Fibroblast of lung (primary cell): ENCODE results near the gene TWNK. TPM values are rescaled to one million over a fixed set of nuclear protein-coding genes. Genes with fewer than 3 reads are reported as not detected.

Experiments
- DNase-seq, 2 donors: peaks; one replicate each; pipeline versions ENCODE4 v3.0.0 to v3.0.0-alpha.2; 2010; ENCODE audit warnings: low read depth in 2 of 2
- H2AFZ ChIP-seq: 2 replicates; pipeline ENCODE4 v1.5.1; 2012; ENCODE audit warnings: low read length, control low read depth, inconsistent platforms
- H3K27ac ChIP-seq: 2 replicates; pipeline ENCODE4 v1.5.1; 2011; ENCODE audit warnings: low read length, control low read depth; ENCODE audit not compliant: insufficient read depth
- H3K27me3 ChIP-seq: 2 replicates; pipeline ENCODE4 v1.5.1; 2011; ENCODE audit warnings: mild to moderate bottlenecking, low read length; ENCODE audit not compliant: control insufficient read depth, insufficient read depth
- H3K36me3 ChIP-seq: 2 replicates; pipeline ENCODE4 v1.5.1; 2011; ENCODE audit warnings: low read length; ENCODE audit not compliant: control insufficient read depth, insufficient read depth
- H3K4me1 ChIP-seq: 2 replicates; pipeline ENCODE4 v1.5.1; 2011; ENCODE audit warnings: low read length; ENCODE audit not compliant: control insufficient read depth, insufficient read depth; ENCODE audit errors: extremely low read depth
- H3K4me2 ChIP-seq: 2 replicates; pipeline ENCODE4 v1.5.1; 2011; ENCODE audit warnings: low read length, control low read depth; ENCODE audit not compliant: insufficient read depth; ENCODE audit errors: extremely low read depth
- H3K4me3 ChIP-seq, 4 experiments: fragments of 200-600 bp in 1 of 4; sonication (generic) in 1 of 4; replicated peaks in 1 of 4; 2 replicates each; pipeline ENCODE4 v1.5.1; 2011 to 2016; ENCODE audit warnings: low read length in 4 of 4, low read depth in 3 of 4, mild to moderate bottlenecking in 3 of 4, control low read depth in 2 of 4, inconsistent platforms in 1 of 4, mixed read lengths in 1 of 4; ENCODE audit not compliant: insufficient read depth in 1 of 4; ENCODE audit errors: control extremely low read depth in 1 of 4
- H3K79me2 ChIP-seq: 2 replicates; pipeline ENCODE4 v1.5.1; 2012; ENCODE audit warnings: mild to moderate bottlenecking, low read length, inconsistent platforms; ENCODE audit not compliant: control insufficient read depth, insufficient read depth
- H3K9ac ChIP-seq: 2 replicates; pipeline ENCODE4 v1.5.1; 2011; ENCODE audit warnings: mild to moderate bottlenecking, low read length, control low read depth; ENCODE audit not compliant: insufficient read depth
- H3K9me3 ChIP-seq: 2 replicates; pipeline ENCODE4 v1.5.1; 2012; ENCODE audit warnings: low read depth, low read length; ENCODE audit not compliant: control insufficient read depth, insufficient read depth
- H4K20me1 ChIP-seq: 2 replicates; pipeline ENCODE4 v1.5.1; 2011; ENCODE audit warnings: low read length; ENCODE audit not compliant: control insufficient read depth, insufficient read depth; ENCODE audit errors: extremely low read depth
- EZH2 ChIP-seq: IDR thresholded peaks from 2 replicates; pipeline ENCODE4 v1.5.1; 2012; ENCODE audit warnings: low read length, control low read depth, mild to moderate bottlenecking; ENCODE audit errors: missing control alignments
- polyA plus RNA-seq, 2 donors: library from polyadenylated mRNA; depleted of rRNA in 1 of 2; stranded (reverse) in 1 of 2; unstranded in 1 of 2; fragments of >200 nt; gene quantifications; 2 replicates each; pipeline ENCODE4 v1.2.1, GENCODE V29; 2011 to 2012; ENCODE audit warnings: missing spikeins in 1 of 2
- total RNA-seq: library from RNA; depleted of rRNA; stranded (reverse); fragments of >200 nt; gene quantifications from 2 replicates; pipeline ENCODE4 v1.2.1, GENCODE V29; 2014
- TF ChIP-seq, protein P1 (sequence below), 2 donors: IDR thresholded peaks in 1 of 2; conservative IDR thresholded peaks in 1 of 2; 1 replicate in 1 of 2; 2 replicates in 1 of 2; pipeline ENCODE4 v1.5.1; 2011 to 2012; ENCODE audit warnings: low read length in 2 of 2, control low read depth in 1 of 2, inconsistent platforms in 1 of 2, low read depth in 1 of 2, mild to moderate bottlenecking in 1 of 2

Gene TWNK
- total and polyA plus RNA-seq, 2 donors (not counting 1 experiment from before 2014, with no cell fraction given): 3.8 to 6.1 TPM

DNA sequence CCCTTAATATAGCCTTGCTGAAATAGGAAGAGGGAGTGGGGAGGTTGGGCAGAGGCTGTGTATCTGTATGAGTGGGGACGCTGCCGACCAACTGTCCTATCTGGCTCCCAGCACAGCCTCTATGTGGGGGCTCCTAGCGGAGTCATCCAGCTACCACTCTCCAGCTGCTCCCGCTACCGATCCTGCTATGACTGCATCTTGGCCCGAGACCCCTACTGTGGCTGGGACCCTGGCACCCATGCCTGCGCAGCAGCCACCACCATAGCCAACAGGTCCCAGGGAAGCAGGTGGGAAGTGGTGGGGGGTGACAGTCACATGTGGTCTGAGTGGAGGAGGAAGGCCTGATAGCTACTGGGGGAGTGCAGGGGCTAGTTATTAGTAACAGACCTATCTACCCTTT is 6.6 kb upstream of the TWNK start:
- TF ChIP-seq EZH2: no peak
- TF ChIP-seq, protein P1, sequence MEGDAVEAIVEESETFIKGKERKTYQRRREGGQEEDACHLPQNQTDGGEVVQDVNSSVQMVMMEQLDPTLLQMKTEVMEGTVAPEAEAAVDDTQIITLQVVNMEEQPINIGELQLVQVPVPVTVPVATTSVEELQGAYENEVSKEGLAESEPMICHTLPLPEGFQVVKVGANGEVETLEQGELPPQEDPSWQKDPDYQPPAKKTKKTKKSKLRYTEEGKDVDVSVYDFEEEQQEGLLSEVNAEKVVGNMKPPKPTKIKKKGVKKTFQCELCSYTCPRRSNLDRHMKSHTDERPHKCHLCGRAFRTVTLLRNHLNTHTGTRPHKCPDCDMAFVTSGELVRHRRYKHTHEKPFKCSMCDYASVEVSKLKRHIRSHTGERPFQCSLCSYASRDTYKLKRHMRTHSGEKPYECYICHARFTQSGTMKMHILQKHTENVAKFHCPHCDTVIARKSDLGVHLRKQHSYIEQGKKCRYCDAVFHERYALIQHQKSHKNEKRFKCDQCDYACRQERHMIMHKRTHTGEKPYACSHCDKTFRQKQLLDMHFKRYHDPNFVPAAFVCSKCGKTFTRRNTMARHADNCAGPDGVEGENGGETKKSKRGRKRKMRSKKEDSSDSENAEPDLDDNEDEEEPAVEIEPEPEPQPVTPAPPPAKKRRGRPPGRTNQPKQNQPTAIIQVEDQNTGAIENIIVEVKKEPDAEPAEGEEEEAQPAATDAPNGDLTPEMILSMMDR (conservative IDR thresholded peaks at IDR 0.05 in 1 of 2, IDR thresholded peaks at IDR 0.05 in 1 of 2; ENCODE audit: low read depth in 1 of 2, low read length in 2 of 2): no peak
- no peaks in the 10 kb centered on the region for H3K9me3 ChIP-seq
- H4K20me1 ChIP-seq: no peaks in the 10 kb centered on the region
- H3K4me1 ChIP-seq: no peaks in the 10 kb centered on the region
- no peak overlapping the region for H3K9ac ChIP-seq
- peaks cover 9% of the 10 kb centered on the region for H3K36me3 ChIP-seq
- DNase-seq: no peak
- no peaks in the 10 kb centered on the region for H3K27me3 ChIP-seq
- H2AFZ ChIP-seq: no peak overlapping the region
- no peak overlapping the region for H3K4me2 ChIP-seq
- H3K27ac ChIP-seq: no peak overlapping the region
- H3K79me2 ChIP-seq: no peaks in the 10 kb centered on the region
- no peak overlapping the region for H3K4me3 ChIP-seq

DNA sequence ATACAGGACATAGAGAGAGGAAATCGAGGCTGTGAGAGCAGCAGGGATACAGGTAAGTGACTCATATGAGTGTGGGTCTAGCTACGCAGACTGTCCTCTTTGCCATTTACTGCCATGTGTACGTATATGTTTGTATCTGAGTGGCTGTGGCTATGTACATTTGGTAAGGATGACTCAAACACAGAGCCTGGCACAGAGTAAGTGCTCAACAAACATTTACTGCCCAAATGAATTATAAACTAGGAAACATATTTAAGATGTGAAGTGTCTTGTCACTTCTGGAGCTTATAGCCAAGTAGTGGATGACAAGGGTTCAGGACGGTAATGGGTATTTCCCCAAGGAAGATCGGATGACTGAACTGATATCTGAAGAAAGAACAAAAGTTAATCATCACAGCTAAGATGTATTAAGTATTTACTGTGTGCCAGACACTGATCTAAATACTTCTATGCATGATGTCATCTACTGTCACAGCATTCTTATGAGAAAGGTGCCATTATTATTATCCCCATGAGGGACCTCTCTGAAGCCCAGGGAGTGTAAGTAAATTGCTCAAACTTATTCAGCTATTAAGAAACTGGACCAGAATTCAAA is 6.1 kb upstream of the TWNK start:
- H3K27ac ChIP-seq: no peak overlapping the region
- TF ChIP-seq EZH2: no peak
- TF ChIP-seq, protein P1 (conservative IDR thresholded peaks at IDR 0.05 in 1 of 2, IDR thresholded peaks at IDR 0.05 in 1 of 2; ENCODE audit: low read depth in 1 of 2, low read length in 2 of 2): no peak

DNA sequence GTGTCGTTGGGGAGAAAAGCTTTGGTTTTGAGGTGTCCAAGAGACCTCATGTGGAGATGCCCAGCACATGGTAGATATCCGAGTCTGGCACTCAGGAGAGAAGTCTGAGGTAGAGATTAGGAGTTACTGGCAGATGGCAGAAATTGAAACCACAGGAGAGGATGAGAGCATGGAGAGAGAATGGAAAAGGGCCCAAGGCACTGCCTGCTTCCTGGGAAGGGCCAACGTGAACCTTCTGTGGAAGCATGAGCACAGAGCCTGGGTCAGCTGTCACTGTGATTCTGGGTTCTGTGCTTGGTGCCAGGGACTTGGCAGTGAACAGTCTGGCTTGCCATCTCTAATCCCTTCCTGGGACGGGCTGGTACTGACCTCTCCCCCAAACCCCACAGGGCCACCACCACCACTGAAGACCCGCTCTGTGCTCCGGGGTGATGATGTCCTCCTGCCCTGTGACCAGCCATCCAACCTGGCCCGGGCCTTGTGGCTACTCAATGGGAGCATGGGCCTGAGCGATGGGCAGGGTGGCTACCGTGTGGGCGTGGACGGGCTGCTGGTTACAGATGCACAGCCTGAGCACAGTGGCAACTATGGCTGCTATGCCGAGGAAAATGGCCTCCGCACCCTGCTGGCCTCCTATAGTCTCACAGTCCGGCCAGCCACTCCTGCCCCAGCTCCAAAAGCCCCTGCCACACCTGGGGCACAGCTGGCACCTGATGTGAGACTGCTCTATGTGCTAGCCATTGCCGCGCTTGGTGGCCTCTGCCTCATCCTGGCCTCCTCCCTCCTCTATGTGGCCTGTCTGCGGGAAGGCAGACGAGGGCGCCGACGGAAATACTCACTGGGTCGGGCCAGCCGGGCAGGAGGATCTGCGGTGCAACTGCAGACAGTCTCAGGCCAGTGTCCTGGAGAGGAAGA is 4.2 kb upstream of the TWNK start:
- Histone ChIP-seq H3K36me3 (peaks cover 9% of the 10 kb centered on the region), H3K79me2 (peaks cover 15% of the 10 kb centered on the region), H3K27me3 (no peaks in the 10 kb centered on the region), H3K4me1 (peaks cover 6% of the 10 kb centered on the region), H3K9me3 (no peaks in the 10 kb centered on the region), H3K4me2 (no peak overlapping the region), H3K4me3 (no peak overlapping the region), H3K9ac (no peak overlapping the region), H4K20me1 (no peaks in the 10 kb centered on the region), H3K27ac (no peak overlapping the region), H2AFZ (no peak overlapping the region)
- no peak for TF ChIP-seq EZH2
- DNase-seq: no peak

More for the DNA sequence above, 6.1 kb upstream of the TWNK start:
- no peak for DNase-seq
- H3K9me3 ChIP-seq: no peaks in the 10 kb centered on the region
- no peaks in the 10 kb centered on the region for H3K27me3 ChIP-seq
- no peak overlapping the region for H3K4me3 ChIP-seq
- H3K79me2 ChIP-seq: no peaks in the 10 kb centered on the region
- no peaks in the 10 kb centered on the region for H4K20me1 ChIP-seq
- H3K4me1 ChIP-seq: no peaks in the 10 kb centered on the region
- H3K4me2 ChIP-seq: no peak overlapping the region
- no peak overlapping the region for H3K9ac ChIP-seq
- H2AFZ ChIP-seq: no peak overlapping the region
- H3K36me3 ChIP-seq: peaks cover 9% of the 10 kb centered on the region
